AG09319 (cell line): ENCODE data around the gene CDKN2B-AS1.

ENCODE experiments used
- DNase-seq: peaks from one replicate; pipeline ENCODE4 v3.0.0-alpha.2; 2010; ENCODE audit warnings: low read depth; ENCODE audit errors: extremely low read depth
- CTCF ChIP-seq: IDR thresholded peaks from 2 replicates; pipeline ENCODE4 v1.5.1; 2011; ENCODE audit warnings: low read depth, mild to moderate bottlenecking, inconsistent platforms, low read length, moderate library complexity

The CDKN2B-AS1 gene

GRCh38 chr9:22047596-22047995 is 53.0 kb downstream of the CDKN2B-AS1 start:
- TF ChIP-seq CTCF, result no peak
- DNase-seq, result no peak

GRCh38 chr9:22049411-22049810 is 54.8 kb downstream of the CDKN2B-AS1 start:
- no peak for DNase-seq
- no peak for TF ChIP-seq CTCF

DNA sequence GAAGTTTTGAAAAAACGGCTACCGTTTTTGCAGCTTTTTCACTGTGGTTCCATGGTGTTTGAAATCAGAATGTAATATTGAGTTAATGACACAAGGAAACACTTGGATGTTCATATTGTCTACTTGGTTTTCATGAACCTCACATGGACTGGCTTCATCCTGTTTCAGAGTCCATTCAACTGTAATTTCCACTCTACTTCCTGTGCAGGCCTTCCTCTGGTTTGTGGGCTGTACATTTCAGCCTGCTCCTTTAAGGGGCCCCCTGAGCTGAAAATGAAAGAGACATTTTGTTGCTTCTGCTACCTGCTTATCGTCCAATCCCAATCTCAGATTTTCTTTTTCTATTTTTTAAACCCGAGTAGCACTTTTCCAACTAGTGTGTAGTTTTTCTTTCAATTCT is 56.3 kb downstream of the CDKN2B-AS1 start:
- no peak for DNase-seq
- TF ChIP-seq CTCF, result no peak

GRCh38 chr9:22052376-22052945 is 57.9 kb downstream of the CDKN2B-AS1 start:
- DNase-seq, result peak; percentile 68
- no peak for TF ChIP-seq CTCF

- DNase-seq, result no peak
- TF ChIP-seq CTCF, result no peak
Measured at GRCh38 chr9:22053178-22053577, 58.6 kb downstream of the CDKN2B-AS1 start.

DNA sequence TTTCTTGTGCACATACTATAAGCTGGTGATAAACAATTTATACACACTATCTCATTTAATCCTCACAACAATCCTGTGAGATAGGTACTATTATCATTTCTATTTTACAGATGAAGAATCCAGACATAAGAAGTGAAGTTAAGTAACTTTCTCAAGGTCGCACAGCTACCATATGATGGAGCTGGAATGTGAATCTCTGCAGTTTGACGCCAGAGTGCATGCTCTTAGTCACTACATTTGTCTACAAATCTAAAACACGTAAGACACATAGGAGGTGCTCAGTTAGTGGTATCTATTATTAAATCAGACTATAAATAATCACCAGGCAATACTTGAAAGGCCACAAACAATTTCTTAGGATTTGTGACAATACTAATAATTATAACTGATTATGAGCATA is 59.5 kb downstream of the CDKN2B-AS1 start:
- no peak for DNase-seq
- TF ChIP-seq CTCF, result no peak

GRCh38 chr9:22054529-22054928 is 59.9 kb downstream of the CDKN2B-AS1 start:
- TF ChIP-seq CTCF, result no peak
- DNase-seq, result no peak
